OCI-M1 (cell line): Measurements from ENCODE around the gene DHRSX.
"Not testable (repeated sequence)": the region's sequence is repeated elsewhere in the genome, so short reads cannot be mapped to it uniquely, and the experiment has no call there.

Experiments used
- DNase-seq: peaks from one replicate; lab custom pipeline; 2025; lab: John Stamatoyannopoulos, UW

DHRSX gene

GRCh38 chrX:2263203-2263602 is 237.6 kb downstream of the DHRSX start:
- DNase-seq, result no peak

- no peak for DNase-seq
These were observed 238.1 kb downstream of the DHRSX start for GRCh38 chrX:2262668-2263055.

DNA sequence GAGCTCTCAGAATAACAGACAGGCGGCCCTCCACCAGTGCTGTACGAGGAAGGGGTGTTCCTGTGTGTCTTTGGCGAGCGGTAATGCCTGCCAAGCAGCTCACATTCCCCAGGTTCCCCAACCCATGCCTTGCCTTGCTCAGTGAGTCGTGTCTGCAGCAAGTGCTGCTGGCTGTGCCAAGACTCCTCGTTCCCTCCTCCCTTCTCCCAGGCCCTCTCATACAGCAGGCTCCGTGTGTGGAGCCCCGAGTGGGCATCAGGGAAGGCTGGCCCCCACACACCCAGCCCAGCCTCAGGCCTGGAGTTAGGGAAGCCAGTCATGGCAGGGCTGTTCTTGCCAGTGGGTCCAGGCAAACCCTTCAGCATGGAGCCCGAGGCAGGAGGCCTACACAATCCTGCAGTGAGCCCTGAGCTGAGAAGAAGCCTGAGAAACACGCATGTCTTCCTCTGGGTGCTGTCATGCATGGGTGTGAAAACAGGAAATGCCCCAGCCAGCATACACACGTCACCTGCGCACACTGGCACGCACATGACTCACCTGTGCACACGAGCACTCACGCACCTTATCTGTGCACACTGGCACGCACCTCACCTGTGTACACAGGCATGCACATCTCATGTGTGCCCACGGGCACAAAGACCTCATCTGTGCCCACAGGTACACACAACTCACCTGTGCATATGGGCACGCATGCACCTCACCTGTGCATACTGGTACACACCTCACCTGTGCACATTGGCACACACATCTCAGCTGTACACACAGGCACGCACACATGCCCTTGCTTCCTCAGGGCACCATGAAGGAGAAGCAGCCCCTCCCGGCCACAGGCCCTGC is 238.7 kb downstream of the DHRSX start:
- no peak for DNase-seq

DNA sequence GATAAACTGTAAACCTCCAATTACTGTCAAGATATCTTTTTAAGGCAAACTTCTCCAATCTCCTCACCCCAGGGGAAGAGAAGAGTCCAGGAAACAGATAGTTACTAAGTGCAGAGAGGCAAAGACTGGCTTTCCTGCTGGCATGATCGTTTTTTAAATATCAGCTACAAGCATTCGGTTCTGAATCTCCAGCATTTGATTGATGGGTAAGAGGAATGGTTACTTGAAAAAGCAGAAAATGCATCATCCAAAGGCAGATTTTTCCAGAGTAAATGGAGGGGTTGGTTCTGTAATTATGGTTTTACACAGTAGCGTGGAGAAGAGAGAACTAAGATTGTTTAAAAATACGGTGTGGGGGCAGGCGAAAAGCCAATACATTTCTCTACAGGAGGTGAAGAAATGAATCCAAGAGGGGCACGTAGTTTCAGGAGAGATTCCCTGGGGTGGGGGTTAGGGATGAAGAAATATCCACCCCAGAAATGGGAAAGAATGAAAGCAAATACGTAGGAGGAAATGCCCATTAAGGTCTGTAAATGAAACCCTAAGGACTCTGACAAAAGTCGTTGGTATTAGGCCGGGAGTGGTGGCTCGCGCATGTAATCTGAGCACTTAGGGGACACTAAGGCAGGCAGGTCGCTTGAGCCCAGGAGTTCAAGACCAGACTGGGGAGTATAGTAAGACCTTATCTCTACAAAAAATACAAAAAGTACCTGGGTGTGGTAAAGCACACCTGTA is 248.3 kb downstream of the DHRSX start:
- DNase-seq, result no peak

DNA sequence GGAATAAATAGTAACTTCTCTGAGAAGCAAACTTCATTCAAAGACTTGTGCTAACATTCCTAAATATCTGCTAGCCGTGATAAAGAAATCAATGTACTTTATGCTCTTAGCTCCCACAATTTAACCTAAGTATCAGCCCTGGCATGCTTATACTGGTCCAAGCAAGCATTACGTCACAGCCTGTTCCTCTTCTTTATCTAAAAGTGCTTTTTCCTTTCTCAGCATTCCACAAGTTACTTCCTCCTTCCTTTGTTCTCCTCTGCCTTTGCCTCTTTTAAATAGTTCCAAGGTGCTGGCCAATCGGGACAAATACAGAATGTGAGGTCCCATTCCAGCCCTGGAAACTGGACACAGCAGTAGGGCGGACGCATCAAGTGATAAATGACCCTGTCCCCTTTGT is 249.6 kb downstream of the DHRSX start:
- DNase-seq, result no peak

DNA sequence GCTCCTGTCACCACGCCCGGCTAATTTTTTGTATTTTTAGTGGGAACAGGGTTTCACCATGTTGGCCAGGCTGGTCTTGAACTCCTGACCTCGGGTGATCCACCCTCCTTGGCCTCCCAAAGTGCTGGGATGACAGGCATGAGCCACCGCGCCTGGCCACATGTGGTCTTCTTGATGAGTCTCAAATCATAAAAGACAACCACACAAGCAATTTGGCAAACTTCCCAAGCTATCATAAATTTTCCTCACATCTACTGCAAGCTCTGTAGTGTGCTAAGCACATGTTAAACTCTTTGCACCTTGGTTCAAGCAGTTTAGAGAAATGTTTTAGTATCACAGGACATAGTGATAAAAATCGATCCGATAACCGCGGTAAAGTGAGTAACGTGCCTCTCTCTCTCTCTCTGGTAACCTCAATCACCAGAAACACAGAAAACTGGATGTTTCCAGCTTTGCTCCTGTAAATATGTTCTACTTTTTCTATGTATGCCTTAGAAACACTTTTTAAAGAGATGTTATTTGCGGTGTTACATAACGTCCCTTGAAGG is 256.8 kb downstream of the DHRSX start:
- no peak for DNase-seq

DNA sequence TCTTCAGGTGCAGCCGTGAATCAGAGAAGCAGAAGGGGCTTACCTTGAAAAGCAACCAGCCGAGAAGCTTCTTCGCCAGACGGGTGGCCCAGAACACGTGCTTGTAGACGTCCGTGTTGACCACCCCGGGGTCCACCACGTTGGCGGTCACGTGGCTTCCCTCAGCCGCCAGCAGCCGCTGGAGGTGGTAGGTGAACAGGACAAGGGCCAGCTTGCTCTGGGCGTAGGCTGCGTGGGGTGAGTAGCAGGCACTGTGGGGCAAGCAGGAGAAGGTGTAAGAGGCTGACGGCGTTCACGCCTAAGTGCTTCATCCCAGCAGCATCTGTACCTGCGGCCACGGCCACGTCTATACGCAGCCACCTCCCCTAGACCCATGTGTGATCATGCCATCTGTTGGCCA is 257.8 kb downstream of the DHRSX start:
- DNase-seq, result no peak

DNA sequence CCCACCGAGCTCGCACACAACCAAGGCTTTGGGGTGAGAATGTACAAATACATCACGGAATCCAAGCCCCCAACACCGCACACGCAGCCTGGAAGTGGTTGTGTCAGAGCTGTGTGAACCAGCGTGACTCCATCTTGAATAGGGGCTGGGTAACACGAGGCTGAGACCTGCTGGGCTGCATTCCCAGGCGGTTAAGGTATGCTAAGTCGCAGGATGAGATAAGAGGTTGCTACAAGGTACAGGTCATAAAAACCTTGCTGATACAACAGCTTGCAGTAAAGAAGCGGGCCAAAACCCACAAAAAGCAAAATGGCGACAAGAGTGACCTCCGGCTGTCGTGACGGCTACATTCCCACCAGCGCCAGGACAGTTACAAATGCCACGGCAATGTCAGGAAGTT is 258.4 kb downstream of the DHRSX start:
- no peak for DNase-seq

GRCh38 chrX:2241496-2241895 is 259.3 kb downstream of the DHRSX start:
- DNase-seq, result not testable (repeated sequence)

- not testable (repeated sequence) for DNase-seq
These were observed 260.0 kb downstream of the DHRSX start for GRCh38 chrX:2240761-2241160.

- no peak for DNase-seq
These were observed 262.8 kb downstream of the DHRSX start for GRCh38 chrX:2237976-2238375.

GRCh38 chrX:2231570-2232192 is 269.1 kb downstream of the DHRSX start:
- no peak for DNase-seq

- no peak for DNase-seq
These were observed 270.3 kb downstream of the DHRSX start for GRCh38 chrX:2230457-2230856.

DNA sequence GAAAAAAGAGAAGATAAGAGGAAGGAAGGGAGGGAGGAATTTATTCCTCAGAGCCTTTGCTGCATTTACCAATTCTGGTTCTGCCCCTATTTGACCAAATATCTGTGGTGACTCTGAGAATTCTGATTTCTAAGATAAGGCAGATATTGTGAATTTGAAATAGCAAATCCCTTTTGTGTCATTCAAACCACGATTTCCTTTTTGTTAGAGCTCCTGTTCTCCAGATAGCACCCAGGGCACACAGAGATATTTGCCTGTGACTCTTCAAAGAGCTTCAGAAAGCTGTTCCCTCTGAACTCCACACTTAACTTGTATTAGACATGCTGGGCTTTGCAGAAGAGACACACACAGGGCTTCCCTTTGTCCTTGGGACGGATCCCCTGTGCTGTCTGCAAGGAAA is 272.2 kb downstream of the DHRSX start:
- DNase-seq, result no peak

DNA sequence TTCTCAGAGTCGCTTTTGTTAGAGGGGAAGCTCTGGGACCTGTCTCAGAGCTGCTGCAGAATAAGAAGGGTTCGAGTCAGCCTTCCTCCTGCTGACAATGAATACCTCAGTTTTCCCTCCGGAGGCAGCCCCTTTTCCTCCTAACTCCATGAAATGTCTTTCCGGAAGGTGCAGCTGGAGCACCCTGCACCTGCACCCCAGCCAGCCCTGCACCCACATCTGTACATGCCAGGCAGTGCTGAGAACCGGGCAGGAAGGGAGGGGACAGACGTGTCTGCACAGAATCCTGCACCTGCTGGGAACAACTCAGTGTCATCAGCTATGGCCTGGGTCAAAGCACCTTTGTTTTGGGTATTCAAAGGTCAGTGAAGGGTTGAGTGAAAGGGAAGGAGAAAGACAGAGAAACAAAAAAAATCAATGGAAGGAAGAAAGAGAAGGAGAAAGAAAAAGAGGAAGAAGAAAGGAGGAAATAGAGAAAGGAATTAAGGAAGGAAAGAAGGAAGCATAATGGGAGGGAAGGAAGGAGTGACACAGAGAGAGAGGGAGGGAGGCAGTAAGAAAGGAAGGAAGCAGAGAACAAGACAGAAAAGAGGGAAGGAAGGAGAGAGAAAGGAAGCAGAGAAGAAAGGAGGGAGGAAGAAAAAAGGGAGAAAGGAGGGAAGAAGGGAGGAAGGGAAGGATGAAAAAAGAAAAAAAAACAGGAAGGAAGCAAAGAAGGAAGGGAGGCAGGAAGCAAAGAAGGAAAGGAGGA is 273.7 kb downstream of the DHRSX start:
- no peak for DNase-seq

DNA sequence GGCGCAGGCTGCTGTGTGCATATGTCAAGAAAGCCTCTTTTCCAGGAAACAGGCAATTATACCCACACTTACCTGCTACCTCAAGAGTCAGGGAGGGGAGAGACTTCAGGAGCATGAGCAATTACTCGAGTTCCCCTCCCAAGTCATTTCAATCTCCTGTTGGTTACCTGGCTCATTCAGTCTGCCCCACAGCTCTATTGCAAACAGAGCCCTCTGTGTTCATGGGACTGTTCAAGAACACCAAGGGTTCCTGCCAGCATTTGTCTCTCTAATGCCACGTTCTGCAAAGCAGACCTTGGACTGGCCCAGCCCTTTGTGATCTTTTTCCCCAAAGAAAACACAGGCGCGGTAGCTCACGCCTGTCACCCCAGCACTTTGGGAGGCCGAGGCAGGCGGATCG is 274.6 kb downstream of the DHRSX start:
- no peak for DNase-seq

GRCh38 chrX:2224597-2225235 is 276.1 kb downstream of the DHRSX start:
- DNase-seq, result no peak

DNA sequence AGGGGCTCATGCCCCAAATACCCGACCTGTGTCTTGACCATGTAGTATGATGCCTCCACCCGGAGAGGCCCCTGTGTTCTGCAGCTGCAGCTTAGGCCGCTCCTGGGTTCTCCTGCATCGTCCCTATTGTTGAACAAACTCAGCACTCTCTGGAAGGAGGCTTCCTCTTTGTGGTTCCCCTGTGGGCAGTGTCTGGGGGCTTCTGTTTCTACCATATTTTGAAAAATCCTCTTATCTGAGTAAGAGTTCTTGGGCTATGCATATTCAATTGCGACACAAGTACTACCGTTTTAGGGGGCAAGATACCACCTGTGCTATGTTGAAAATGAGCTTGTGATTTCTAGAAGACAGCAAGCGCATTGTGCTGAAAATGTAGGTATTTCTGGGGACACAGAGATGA is 276.6 kb downstream of the DHRSX start:
- no peak for DNase-seq

DNA sequence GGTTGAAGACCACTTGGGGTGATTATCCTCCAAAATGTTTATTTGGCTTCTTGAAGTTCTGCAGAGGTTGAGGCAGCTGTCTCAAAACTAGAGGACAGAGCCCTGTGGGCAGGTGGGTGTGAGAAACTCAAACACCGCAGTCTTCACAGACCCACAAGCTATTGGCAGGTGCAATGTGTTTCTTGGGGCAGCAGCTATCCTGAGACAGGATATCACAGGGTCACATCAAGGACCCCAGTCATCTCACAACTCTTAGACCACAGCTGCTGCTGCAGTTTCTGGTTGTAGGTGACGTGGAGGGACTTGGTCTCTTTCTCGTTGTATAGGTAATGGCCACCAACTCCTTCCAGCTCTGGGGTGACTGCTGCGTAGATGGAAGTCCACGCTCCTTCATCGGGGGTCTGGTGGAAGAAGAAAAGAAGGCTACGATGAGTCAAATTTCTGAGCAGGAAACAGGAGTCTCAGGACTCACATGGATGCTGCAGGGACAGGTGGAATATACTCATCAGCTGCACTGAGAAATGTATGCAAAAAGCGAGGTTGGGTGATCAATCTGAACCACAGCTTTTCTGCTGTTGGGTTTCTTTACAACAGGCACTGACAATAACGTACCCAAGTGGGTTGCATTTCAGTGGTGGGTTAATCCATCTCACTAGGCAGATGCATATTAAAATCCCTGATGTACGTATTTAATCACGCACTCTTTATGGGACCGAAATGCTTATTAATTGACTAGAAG is 279.8 kb downstream of the DHRSX start:
- DNase-seq, result no peak

DNA sequence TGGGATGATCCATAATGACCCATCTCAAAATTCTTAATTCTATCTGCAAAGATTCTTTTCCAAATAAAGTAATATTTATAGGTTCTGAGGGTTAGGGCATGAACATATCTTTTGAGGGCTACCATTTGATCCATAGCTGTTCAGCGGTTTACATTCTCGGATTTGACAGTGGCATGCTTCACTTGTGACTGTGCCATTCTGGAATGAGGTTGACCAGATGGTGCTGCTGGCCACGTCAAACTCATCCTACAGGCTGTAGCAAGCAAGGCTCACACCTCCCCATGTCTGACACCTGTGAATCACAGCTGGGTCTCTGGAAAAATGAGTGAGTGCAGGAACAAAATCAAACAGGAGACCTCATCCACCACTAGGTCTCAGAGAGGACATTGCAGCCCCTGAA is 280.5 kb downstream of the DHRSX start:
- no peak for DNase-seq
